ENCODE data around the gene NAPB.
A peak's percentile ranks its signal among the peaks of the same experiment; 100 is the strongest.

Gene NAPB

GRCh38 chr20:23437126-23437899 is 16.0 kb upstream of the NAPB start:
- no peak for DNase-seq

DNA sequence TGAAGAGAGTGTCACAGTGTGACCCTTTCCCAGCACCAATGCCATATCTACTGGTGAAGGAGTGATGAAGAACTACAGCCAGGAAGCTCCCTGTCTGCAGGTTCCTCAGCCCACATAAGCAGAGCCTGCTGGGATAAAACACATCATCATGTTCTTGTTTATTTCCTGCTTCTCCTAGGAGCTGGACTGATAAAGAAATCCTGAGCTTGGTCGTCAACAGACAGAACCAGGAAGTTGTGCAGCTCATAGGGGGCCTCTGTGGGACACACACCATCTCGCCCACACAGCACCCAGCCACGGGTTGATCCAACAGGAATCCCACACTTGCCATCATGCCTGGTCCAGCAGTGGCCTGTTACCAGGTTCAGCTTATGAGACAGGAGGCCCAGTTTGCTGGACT is 15.4 kb upstream of the NAPB start:
- DNase-seq = peak; percentile 8

- no peak for DNase-seq
Observed at GRCh38 chr20:23435626-23436539, 14.6 kb upstream of the NAPB start.

DNA sequence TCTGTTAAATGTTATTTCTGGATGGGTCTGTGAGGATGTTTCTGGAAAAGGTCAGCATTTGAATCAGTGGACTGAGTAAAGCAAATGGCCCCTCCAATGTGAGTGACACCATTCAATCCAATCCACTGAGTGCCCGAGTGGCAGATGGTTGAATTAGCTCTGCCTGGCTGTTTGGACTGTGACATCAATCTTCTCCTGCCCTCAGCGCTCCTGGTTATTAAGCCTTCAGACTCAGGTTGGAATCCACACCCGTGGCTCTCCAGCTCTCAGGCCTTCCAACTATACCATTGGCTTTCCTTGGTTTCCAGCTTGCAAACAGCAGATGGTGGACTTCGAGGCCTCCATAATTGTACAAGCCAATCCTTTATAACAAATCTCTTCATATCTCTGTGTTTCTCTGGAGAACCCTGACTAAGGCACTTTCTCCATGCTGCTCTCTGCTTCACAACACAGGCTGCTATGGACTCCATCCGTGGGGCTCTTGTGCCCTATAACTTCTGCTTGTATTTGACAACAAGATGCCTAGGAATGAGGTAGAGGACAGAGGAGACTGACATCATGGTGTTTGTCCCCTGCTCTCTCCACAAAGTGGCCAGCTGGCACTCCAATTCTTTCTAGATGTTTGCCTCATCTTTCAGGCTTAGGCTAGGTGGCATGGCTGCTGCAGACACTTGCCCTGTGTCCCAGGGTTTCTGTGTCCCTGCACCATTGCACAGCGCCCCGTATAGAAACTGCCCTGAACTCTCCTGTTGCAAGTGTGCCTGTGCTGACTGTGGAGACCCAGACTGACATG is 13.4 kb upstream of the NAPB start:
- no peak for DNase-seq

GRCh38 chr20:23433628-23434027 is 12.3 kb upstream of the NAPB start:
- DNase-seq = no peak

DNA sequence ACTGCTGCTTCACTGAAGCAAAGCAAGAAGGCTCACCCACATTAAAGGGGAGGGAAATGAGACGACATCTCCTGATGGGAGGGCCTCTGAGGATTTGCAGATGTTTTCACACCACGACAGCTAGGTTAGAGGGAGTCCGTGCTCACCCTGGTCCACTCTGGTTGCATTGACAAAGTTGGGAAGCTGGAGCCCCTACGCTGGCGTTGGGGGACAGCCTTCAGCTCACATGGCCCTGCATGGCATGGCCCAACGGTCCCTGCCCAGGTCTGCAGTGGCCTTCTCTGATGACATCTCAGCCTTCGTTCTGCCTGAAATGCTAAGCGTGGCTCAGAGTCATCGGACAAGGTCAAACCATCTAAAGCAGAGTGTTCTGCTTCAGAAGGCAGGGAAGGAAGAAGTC is 3.8 kb upstream of the NAPB start:
- no peak for DNase-seq

DNA sequence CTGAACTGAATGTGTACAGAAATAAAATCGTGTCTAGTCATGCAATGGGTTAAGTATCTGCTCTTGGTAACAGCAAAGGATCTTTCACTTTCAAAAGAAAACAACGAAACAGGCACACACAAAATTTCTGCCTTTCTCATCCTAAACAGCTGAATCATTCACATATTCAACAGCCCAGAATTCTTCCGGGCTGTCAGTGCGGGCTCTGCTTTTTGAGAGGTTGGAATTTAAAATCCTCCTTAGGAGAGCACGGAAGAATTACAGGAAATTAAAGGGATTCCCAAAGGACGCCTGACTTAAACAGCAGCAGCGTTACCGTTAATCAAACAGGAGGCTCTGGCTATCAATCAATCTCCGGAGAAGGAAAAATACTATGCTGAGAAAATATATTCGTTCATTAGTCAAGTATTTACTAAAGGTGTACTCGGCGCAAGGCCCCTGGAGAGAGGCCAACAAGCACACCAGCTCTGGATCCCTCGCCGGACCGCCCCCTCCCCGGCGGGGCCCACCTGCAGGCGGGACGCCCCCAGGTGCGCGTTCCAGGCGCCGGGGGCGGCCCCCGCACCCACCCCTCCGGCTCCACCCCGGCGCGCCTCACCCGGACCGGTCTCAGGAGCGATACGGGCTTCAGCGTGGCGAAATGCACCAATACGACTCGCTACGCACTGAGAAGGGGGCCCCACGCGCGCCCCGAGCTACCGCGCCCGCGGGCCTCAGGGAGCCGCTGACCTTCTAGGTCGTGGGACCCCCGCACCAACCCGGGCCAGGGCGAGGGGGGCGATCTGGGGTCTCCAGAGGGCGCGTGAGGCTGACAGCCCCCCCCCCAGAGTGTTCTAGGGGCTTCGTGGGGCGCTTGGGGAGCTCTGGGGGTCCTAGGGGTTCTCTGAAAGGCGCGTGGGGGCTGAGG is 1.0 kb downstream of the NAPB start:
- DNase-seq = peak; percentile 53

DNA sequence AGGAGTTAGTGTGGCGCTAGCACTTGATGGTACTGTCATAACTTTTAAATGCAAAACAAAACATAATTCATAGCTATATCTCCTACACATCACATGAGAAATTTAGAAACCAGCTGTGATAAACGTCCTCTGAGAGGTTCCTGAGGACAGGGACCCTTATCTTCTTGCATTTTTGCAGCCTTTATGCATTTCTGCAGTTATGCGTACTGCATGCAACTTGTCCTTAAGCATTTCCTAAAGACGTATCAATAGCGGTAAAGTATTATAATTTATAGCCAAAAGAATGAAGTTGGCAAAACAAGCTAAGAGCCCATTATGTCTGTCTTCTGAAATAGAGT is 1.7 kb downstream of the NAPB start:
- no peak for DNase-seq

GRCh38 chr20:23417861-23418260 is 3.4 kb downstream of the NAPB start:
- DNase-seq = no peak

GRCh38 chr20:23415959-23416583 is 5.2 kb downstream of the NAPB start:
- peak; percentile 48 for DNase-seq

GRCh38 chr20:23415555-23415954 is 5.7 kb downstream of the NAPB start:
- DNase-seq = no peak

DNA sequence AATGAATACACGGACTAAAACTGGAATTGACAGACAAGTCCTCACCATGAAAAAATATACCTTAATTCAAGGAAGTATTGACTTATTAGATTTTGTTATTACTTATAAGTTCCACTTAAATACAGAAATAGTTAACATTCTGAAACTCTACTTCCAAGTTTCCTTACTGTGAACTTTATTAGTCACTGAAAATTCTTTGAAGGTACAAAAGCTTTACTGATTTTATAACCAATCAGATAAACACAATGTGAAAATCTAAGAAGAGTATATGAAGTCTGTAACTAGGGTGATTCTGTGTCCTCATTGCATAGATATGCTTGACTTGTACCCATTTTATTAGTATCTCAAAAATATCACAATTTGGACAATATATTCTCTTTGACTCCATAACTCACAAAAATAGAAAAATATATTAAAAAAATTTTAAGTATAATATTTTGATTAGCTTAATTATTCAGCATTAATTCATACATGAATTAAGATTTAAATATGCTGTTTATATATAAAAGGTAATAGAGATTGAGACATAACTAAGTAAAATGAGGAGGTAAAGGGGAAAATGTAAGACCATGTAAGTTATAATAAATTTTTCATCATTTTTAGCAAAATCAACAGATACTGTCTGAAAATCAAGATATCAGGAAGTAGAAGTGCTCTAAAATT is 6.6 kb downstream of the NAPB start:
- no peak for DNase-seq

DNA sequence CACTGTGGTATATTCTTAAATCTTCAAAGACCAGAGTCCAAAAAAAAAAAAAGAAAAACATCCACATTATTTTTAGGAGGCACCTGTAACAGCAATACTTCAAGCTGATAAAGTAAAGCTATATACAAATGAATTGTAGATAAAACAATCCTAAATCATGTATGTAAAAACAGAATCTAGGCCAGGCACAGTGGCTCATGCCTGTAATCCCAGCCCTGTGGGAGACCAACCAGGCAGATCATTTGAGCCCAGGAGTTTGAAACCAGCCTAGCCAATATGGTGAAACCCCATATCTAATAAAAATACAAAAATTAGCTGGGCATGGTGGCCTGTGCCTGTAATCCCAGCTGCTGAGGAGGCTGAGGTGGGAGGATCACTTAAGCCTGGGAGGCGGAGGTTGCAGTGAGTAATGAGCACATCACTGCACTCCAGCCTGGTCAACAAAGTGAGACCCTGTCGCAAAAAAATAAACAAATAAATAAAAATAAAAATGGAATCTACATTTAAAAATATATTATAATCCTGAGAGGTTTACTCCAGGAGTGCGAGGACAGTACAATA is 7.3 kb downstream of the NAPB start:
- no peak for DNase-seq

DNA sequence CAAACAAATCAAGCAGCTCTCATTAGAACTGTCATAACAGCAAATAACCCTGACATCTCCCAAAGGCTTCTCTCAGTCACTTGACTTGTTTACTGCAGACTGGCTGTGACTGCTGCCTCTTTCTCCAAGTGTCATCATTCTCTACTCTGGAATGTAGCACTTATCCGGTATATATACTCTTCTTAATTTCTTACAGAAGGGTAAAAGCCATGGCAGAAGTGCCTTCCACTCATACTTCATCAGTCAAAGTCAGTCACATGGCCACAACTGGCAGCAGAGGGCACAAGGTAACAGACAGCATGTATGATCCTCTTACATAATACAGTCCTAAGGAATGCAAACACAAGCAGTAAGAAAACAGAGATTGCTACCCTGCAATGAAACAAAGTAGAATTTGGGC is 9.3 kb downstream of the NAPB start:
- DNase-seq = peak; percentile 30

GRCh38 chr20:23410916-23411695 is 10.2 kb downstream of the NAPB start:
- no peak for DNase-seq

GRCh38 chr20:23409800-23410199 is 11.5 kb downstream of the NAPB start:
- no peak for DNase-seq

DNA sequence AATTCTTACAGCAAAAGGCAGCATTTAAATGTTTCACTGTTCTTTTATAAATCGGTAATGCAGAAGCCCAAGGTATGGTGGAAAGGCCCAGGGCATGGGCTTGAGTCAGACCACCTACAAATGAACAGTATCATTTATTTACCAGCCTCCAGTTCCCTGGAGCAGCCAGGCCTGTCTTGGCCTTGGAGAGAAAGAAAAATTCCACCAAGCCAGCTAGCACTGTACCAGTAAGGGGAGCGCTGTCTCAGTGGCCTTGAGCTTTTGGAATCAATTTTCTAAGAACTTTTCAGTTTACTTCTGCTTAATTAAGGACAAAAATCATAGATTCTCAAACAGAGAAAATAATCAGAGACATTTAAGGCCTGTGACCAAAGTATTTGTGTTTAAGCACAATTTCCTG is 12.3 kb downstream of the NAPB start:
- DNase-seq = no peak

GRCh38 chr20:23407781-23408464 is 13.4 kb downstream of the NAPB start:
- DNase-seq = no peak

- DNase-seq = no peak
Observed at GRCh38 chr20:23406880-23407279, 14.4 kb downstream of the NAPB start.
